OCI-LY7 (cell line): Measurements from ENCODE around the gene PAMR1.

Source experiments
- EZH2phosphoT487 ChIP-seq: fragments of 200-600 bp; sonication (generic); IDR thresholded peaks from 2 replicates; pipeline ENCODE4 v1.6.1; 2018; ENCODE audit warnings: low read depth, borderline replicate concordance, mild to moderate bottlenecking, mixed run types, antibody characterized with exemption, low read length, moderate library complexity, mixed read lengths
- TF ChIP-seq, protein P1 (sequence below): fragments of 200-600 bp; sonication (generic); conservative IDR thresholded peaks from 2 replicates; pipeline ENCODE4 v1.5.1; 2014; ENCODE audit warnings: mild to moderate bottlenecking, antibody characterized with exemption, low read length, moderate library complexity, mixed read lengths

DNA sequence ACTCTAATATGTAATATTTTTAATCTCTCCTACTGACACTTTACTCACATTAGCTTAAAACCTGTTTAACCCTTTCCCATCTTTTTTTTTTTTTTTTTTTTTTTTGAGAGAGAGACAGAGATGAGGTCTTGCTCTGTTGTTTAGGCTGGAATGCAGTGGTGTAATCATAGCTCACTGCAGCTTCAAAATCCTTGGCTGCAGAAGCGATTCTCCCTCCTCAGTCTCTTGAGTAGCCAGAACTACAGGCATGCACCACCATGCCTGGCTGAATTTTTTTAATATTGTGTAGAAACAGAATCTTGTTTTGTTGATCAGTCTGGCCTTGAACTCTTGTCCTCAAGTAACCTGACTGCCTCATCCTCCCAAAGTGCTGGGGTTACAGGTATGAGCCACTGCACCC, 37.3 kb downstream of the PAMR1 start:
- TF ChIP-seq, protein P1, sequence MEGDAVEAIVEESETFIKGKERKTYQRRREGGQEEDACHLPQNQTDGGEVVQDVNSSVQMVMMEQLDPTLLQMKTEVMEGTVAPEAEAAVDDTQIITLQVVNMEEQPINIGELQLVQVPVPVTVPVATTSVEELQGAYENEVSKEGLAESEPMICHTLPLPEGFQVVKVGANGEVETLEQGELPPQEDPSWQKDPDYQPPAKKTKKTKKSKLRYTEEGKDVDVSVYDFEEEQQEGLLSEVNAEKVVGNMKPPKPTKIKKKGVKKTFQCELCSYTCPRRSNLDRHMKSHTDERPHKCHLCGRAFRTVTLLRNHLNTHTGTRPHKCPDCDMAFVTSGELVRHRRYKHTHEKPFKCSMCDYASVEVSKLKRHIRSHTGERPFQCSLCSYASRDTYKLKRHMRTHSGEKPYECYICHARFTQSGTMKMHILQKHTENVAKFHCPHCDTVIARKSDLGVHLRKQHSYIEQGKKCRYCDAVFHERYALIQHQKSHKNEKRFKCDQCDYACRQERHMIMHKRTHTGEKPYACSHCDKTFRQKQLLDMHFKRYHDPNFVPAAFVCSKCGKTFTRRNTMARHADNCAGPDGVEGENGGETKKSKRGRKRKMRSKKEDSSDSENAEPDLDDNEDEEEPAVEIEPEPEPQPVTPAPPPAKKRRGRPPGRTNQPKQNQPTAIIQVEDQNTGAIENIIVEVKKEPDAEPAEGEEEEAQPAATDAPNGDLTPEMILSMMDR: no peak
- TF ChIP-seq EZH2phosphoT487: no peak
